G401 (cell line): Measurements from ENCODE around the gene CDH23. TPM values are rescaled to one million over a fixed set of nuclear protein-coding genes. Genes with fewer than 3 reads are reported as not detected.

ENCODE experiments used
- DNase-seq: peaks from one replicate; pipeline ENCODE4 v3.0.0-alpha.2; 2015; ENCODE audit warnings: low spot score
- in situ Hi-C: cut with HindIII; loops from 2 replicates; pipeline ENCODE4 v1.10.0; 2016; ENCODE audit warnings: low sequenced_read_pairs, mixed read lengths
- total RNA-seq: library from RNA; depleted of rRNA; stranded (reverse); fragments of >200 nt; shearing (Covaris generic); gene quantifications from 2 replicates; pipeline ENCODE4 v1.2.3, GENCODE V29; 2014

CDH23 gene
- total RNA-seq, 1 experiment from 2014 or later, result 5.9 TPM

GRCh38 chr10:71472466-71472865 lies 75.7 kb downstream of the CDH23 start:
- in situ Hi-C loops, result no loop called here
- no peak for DNase-seq

- in situ Hi-C loops, result no loop called here
Measured at GRCh38 chr10:71472912-71473311, 76.2 kb downstream of the CDH23 start.

GRCh38 chr10:71473671-71474599 lies 77.2 kb downstream of the CDH23 start:
- in situ Hi-C loops, result no loop called here
- no peak for DNase-seq

More at GRCh38 chr10:71472912-71473311, 76.2 kb downstream of the CDH23 start:
- DNase-seq, result peak; percentile 70

GRCh38 chr10:71474702-71475242 lies 78.1 kb downstream of the CDH23 start:
- DNase-seq, result no peak
- in situ Hi-C loops, result no loop called here

GRCh38 chr10:71475243-71475871 lies 78.6 kb downstream of the CDH23 start:
- in situ Hi-C loops, result no loop called here
- DNase-seq, result no peak

GRCh38 chr10:71476228-71477011 lies 79.7 kb downstream of the CDH23 start:
- DNase-seq, result no peak
- in situ Hi-C loops, result no loop called here

- in situ Hi-C loops, result no loop called here
- DNase-seq, result no peak
Measured at GRCh38 chr10:71478173-71478572, 81.5 kb downstream of the CDH23 start.

- no peak for DNase-seq
Measured at GRCh38 chr10:71478813-71479365, 82.2 kb downstream of the CDH23 start.

GRCh38 chr10:71479831-71480230 lies 83.1 kb downstream of the CDH23 start:
- DNase-seq, result no peak
- in situ Hi-C loops, result no loop called here

More at GRCh38 chr10:71478813-71479365, 82.2 kb downstream of the CDH23 start:
- in situ Hi-C loops, result no loop called here

- in situ Hi-C loops, result no loop called here
- no peak for DNase-seq
Measured at GRCh38 chr10:71480662-71481061, 83.9 kb downstream of the CDH23 start.

GRCh38 chr10:71481746-71482410 lies 85.2 kb downstream of the CDH23 start:
- in situ Hi-C loops, result no loop called here
- DNase-seq, result no peak

- DNase-seq, result no peak
- in situ Hi-C loops, result no loop called here
Measured at GRCh38 chr10:71482620-71483019, 85.9 kb downstream of the CDH23 start.

- no peak for DNase-seq
- in situ Hi-C loops, result no loop called here
Measured at GRCh38 chr10:71483135-71483534, 86.4 kb downstream of the CDH23 start.

- in situ Hi-C loops, result no loop called here
- no peak for DNase-seq
Measured at GRCh38 chr10:71483885-71484751, 87.4 kb downstream of the CDH23 start.

GRCh38 chr10:71486484-71487114 lies 89.9 kb downstream of the CDH23 start:
- DNase-seq, result no peak
- in situ Hi-C loops, result no loop called here

GRCh38 chr10:71487726-71488125 lies 91.0 kb downstream of the CDH23 start:
- in situ Hi-C loops, result no loop called here

GRCh38 chr10:71489077-71489476 lies 92.4 kb downstream of the CDH23 start:
- in situ Hi-C loops, result no loop called here
- no peak for DNase-seq

More at GRCh38 chr10:71487726-71488125, 91.0 kb downstream of the CDH23 start:
- DNase-seq, result no peak
